T-helper 17 cell (primary cell): ENCODE results near the gene RNU11. TPM values are rescaled to one million over a fixed set of nuclear protein-coding genes. Genes with fewer than 3 reads are reported as not detected.
"Not testable (repeated sequence)": the region's sequence is repeated elsewhere in the genome, so short reads cannot be mapped to it uniquely, and the experiment has no call there.

ENCODE experiments used
- ATAC-seq: fragments of 150-1000 bp; cut with Tn5 transposase; 2 replicates; pipeline ENCODE4 v1.10.0; 2021; ENCODE audit warnings: mild to moderate bottlenecking, moderate library complexity
- DNase-seq, 3 donors: peaks; one replicate each; pipeline versions ENCODE4 v3.0.0 to v3.0.0-alpha.2; 2020 to 2021
- H3K9me3 ChIP-seq: one replicate; pipeline ENCODE4 v1.7.0; 2013; ENCODE audit warnings: low read length, mild to moderate bottlenecking; ENCODE audit not compliant: control insufficient read depth, poor library complexity, severe bottlenecking
- H3K27ac Mint-ChIP-seq: one replicate; pipeline ENCODE4 v1.8.0; 2022; ENCODE audit warnings: mild to moderate bottlenecking, moderate library complexity, mixed read lengths
- H3K27me3 Mint-ChIP-seq: one replicate; pipeline ENCODE4 v1.8.0; 2022; ENCODE audit warnings: mixed read lengths
- H3K36me3 Mint-ChIP-seq: one replicate; pipeline ENCODE4 v1.8.0; 2022; ENCODE audit warnings: low read depth, mixed read lengths
- H3K4me1 Mint-ChIP-seq: one replicate; pipeline ENCODE4 v1.8.0; 2022; ENCODE audit warnings: mild to moderate bottlenecking, mixed read lengths
- H3K4me3 Mint-ChIP-seq: one replicate; pipeline ENCODE4 v1.8.0; 2022; ENCODE audit warnings: mild to moderate bottlenecking, moderate library complexity, mixed read lengths
- total RNA-seq, 4 donors: library from RNA in 2 of 4; stranded (reverse) in 2 of 4; gene quantifications; one replicate each; pipeline ENCODE4 v1.2.3 and lab custom pipeline; 2022 to 2026

Gene RNU11
- total RNA-seq, 2 donors from 2014 or later, result not detected

- H3K4me1 Mint-ChIP-seq, result peaks cover 41% of the 10 kb centered on the region
These were observed 3.9 kb upstream of the RNU11 start for GRCh38 chr1:28644494-28644893.

GRCh38 chr1:28645406-28645805, 3.0 kb upstream of the RNU11 start:
- H3K9me3 ChIP-seq, H3K36me3 Mint-ChIP-seq, H3K27ac Mint-ChIP-seq, DNase-seq, ATAC-seq, H3K27me3 Mint-ChIP-seq: not testable (repeated sequence)
- Mint-ChIP-seq H3K4me1 (peaks cover 38% of the 10 kb centered on the region), H3K4me3 (peak overlapping the region; percentile 45)

More at GRCh38 chr1:28644494-28644893, 3.9 kb upstream of the RNU11 start:
- ATAC-seq, result no peak
- no peak for DNase-seq
- no peaks in the 10 kb centered on the region for H3K27me3 Mint-ChIP-seq
- H3K9me3 ChIP-seq, result no peaks in the 10 kb centered on the region
- H3K27ac Mint-ChIP-seq, result peak overlapping the region; percentile 98
- H3K36me3 Mint-ChIP-seq, result no peaks in the 10 kb centered on the region
- H3K4me3 Mint-ChIP-seq, result peak overlapping the region; percentile 100

- Mint-ChIP-seq H3K27ac (no peak overlapping the region), H3K36me3 (no peaks in the 10 kb centered on the region), H3K27me3 (no peaks in the 10 kb centered on the region), H3K4me1 (peaks cover 38% of the 10 kb centered on the region), H3K4me3 (no peak overlapping the region)
- no peak for DNase-seq
- ATAC-seq, result no peak
- H3K9me3 ChIP-seq, result no peaks in the 10 kb centered on the region
These were observed 2.4 kb upstream of the RNU11 start for GRCh38 chr1:28646040-28646439.

- H3K27me3 Mint-ChIP-seq, result no peaks in the 10 kb centered on the region
- peak overlapping the region; percentile 90 for H3K4me3 Mint-ChIP-seq
- H3K9me3 ChIP-seq, result no peaks in the 10 kb centered on the region
- peak; percentile 83 for ATAC-seq
- H3K27ac Mint-ChIP-seq, result peak overlapping the region; percentile 100
- peaks cover 27% of the 10 kb centered on the region for H3K4me1 Mint-ChIP-seq
- H3K36me3 Mint-ChIP-seq, result no peaks in the 10 kb centered on the region
- DNase-seq, result peak; percentile 74 to 86 (median 79)
These were observed 359 bp upstream of the RNU11 start for GRCh38 chr1:28648008-28648473.

GRCh38 chr1:28653063-28653462, 4.7 kb downstream of the RNU11 start:
- not testable (repeated sequence) for H3K36me3 Mint-ChIP-seq, H3K4me3 Mint-ChIP-seq, H3K27me3 Mint-ChIP-seq, H3K4me1 Mint-ChIP-seq, H3K9me3 ChIP-seq, ATAC-seq, H3K27ac Mint-ChIP-seq, DNase-seq

- H3K9me3 ChIP-seq, H3K27ac Mint-ChIP-seq, H3K4me1 Mint-ChIP-seq, H3K36me3 Mint-ChIP-seq, H3K27me3 Mint-ChIP-seq, DNase-seq, H3K4me3 Mint-ChIP-seq, ATAC-seq: not testable (repeated sequence)
These were observed 5.5 kb downstream of the RNU11 start for GRCh38 chr1:28653870-28654269.

- ATAC-seq, H3K36me3 Mint-ChIP-seq, H3K9me3 ChIP-seq, H3K27ac Mint-ChIP-seq, H3K4me3 Mint-ChIP-seq, H3K4me1 Mint-ChIP-seq, H3K27me3 Mint-ChIP-seq, DNase-seq: not testable (repeated sequence)
These were observed 7.3 kb downstream of the RNU11 start for GRCh38 chr1:28655448-28656311.

- no peak overlapping the region for H3K27ac Mint-ChIP-seq
These were observed 7.9 kb downstream of the RNU11 start for GRCh38 chr1:28656335-28656734.

GRCh38 chr1:28663871-28664470, 15.6 kb downstream of the RNU11 start:
- DNase-seq, result no peak
- Mint-ChIP-seq H3K27me3 (no peaks in the 10 kb centered on the region), H3K27ac (peak overlapping the region; percentile 81), H3K4me3 (no peak overlapping the region), H3K36me3 (no peaks in the 10 kb centered on the region), H3K4me1 (peaks cover 12% of the 10 kb centered on the region)
- no peak for ATAC-seq
- H3K9me3 ChIP-seq, result no peaks in the 10 kb centered on the region

More at GRCh38 chr1:28656335-28656734, 7.9 kb downstream of the RNU11 start:
- Mint-ChIP-seq H3K4me3 (no peak overlapping the region), H3K36me3 (no peaks in the 10 kb centered on the region), H3K4me1 (no peaks in the 10 kb centered on the region), H3K27me3 (no peaks in the 10 kb centered on the region)
- ATAC-seq (no peak), DNase-seq (no peak)
- H3K9me3 ChIP-seq, result no peaks in the 10 kb centered on the region

GRCh38 chr1:28666806-28667205, 18.4 kb downstream of the RNU11 start:
- H3K9me3 ChIP-seq, result no peaks in the 10 kb centered on the region
- DNase-seq, result no peak
- no peaks in the 10 kb centered on the region for H3K36me3 Mint-ChIP-seq
- ATAC-seq, result no peak
- H3K4me1 Mint-ChIP-seq, result peaks cover 18% of the 10 kb centered on the region
- H3K27me3 Mint-ChIP-seq, result no peaks in the 10 kb centered on the region
- H3K27ac Mint-ChIP-seq, result peak overlapping the region; percentile 81
- H3K4me3 Mint-ChIP-seq, result peak overlapping the region; percentile 49

- H3K27ac Mint-ChIP-seq, result peak within 1 kb of the TSS; percentile 97
- H3K27me3 Mint-ChIP-seq, result no peaks in the 10 kb centered on the region
- peak; percentile 73 for ATAC-seq
- no peaks in the 10 kb centered on the region for H3K36me3 Mint-ChIP-seq
- H3K9me3 ChIP-seq, result no peaks in the 10 kb centered on the region
- peak; percentile 77 to 83 (median 81) for DNase-seq
- H3K4me3 Mint-ChIP-seq, result peak within 1 kb of the TSS; percentile 97
- H3K4me1 Mint-ChIP-seq, result peaks cover 22% of the 10 kb centered on the region
These were observed 20.0 kb downstream of the RNU11 start, which contains the start of gene GMEB1 for GRCh38 chr1:28668191-28668955. Gene GMEB1, plus strand, starts transcription at chr1:28668784. Its CDS starts 14,829 bp downstream, at chr1:28683613.

- ATAC-seq (peak; percentile 73), DNase-seq (peak; percentile 18 to 26 (median 21))
- H3K27me3 Mint-ChIP-seq, result no peaks in the 10 kb centered on the region
- H3K9me3 ChIP-seq, result no peaks in the 10 kb centered on the region
- peaks cover 20% of the 10 kb centered on the region for H3K4me1 Mint-ChIP-seq
- H3K36me3 Mint-ChIP-seq, result no peaks in the 10 kb centered on the region
- peak overlapping the region; percentile 97 for H3K4me3 Mint-ChIP-seq
- H3K27ac Mint-ChIP-seq, result peak overlapping the region; percentile 97
These were observed 20.7 kb downstream of the RNU11 start for GRCh38 chr1:28668956-28669723.
